Activated CD8-positive, alpha-beta T cell treated with anti-CD3 and anti-CD28 coated beads for 36 hours (primary cell): ENCODE data around the gene RAC2. TPM values are rescaled to one million over a fixed set of nuclear protein-coding genes. Genes with fewer than 3 reads are reported as not detected.

Experiments
- ATAC-seq: fragments of 200-7000 bp; cut with Tn5 transposase; one replicate; pipeline ENCODE4 v1.10.0; 2021; ENCODE audit warnings: mild to moderate bottlenecking, moderate library complexity
- CTCF ChIA-PET: fragments of 350-600 bp; sonication (Branson Sonifier 250); formaldehyde crosslinking; loops from one replicate; lab custom pipeline; 2021; ENCODE audit warnings: antibody characterized with exemption; lab: Charles Lee
- POLR2A ChIA-PET: fragments of 350-600 bp; sonication (Branson Sonifier 250); formaldehyde crosslinking; loops from one replicate; lab custom pipeline; 2021; ENCODE audit warnings: antibody characterized with exemption; lab: Charles Lee
- DNase-seq: peaks from one replicate; pipeline ENCODE4 v3.0.0-alpha.2; 2020
- H3K27ac Mint-ChIP-seq: one replicate; pipeline ENCODE4 v1.8.0; 2021; ENCODE audit warnings: mild to moderate bottlenecking, mixed read lengths
- H3K27me3 Mint-ChIP-seq: one replicate; pipeline ENCODE4 v1.8.0; 2021; ENCODE audit warnings: mixed read lengths
- H3K36me3 Mint-ChIP-seq: one replicate; pipeline ENCODE4 v1.8.0; 2021; ENCODE audit warnings: low read depth, mixed read lengths
- H3K4me1 Mint-ChIP-seq: one replicate; pipeline ENCODE4 v1.8.0; 2021; ENCODE audit warnings: low read depth, mixed read lengths
- H3K4me3 Mint-ChIP-seq: one replicate; pipeline ENCODE4 v1.8.0; 2021; ENCODE audit warnings: mild to moderate bottlenecking, moderate library complexity, mixed read lengths
- H3K9me3 Mint-ChIP-seq: one replicate; pipeline ENCODE4 v1.8.0; 2021; ENCODE audit warnings: mixed read lengths
- CTCF ChIP-seq: fragments of 200-600 bp; IDR thresholded peaks from one replicate; pipeline ENCODE4 v1.8.0; 2022; ENCODE audit warnings: antibody characterized with exemption, mild to moderate bottlenecking
- intact Hi-C: fragments of 100-400 bp; cut with micrococcal nuclease; formaldehyde crosslinking; loops from one replicate; pipeline ENCODE4 v1.10.0; 2022
- total RNA-seq, 2 experiments: library from RNA; stranded (reverse); gene quantifications; one replicate each; pipeline ENCODE4 v1.2.3, GENCODE V29; 2021

RAC2 gene
- total RNA-seq, 2 experiments from 2014 or later = 699 to 717 TPM

- Mint-ChIP-seq H3K4me1 (peaks cover 42% of the 10 kb centered on the region), H3K27ac (no peak overlapping the region), H3K4me3 (no peak overlapping the region), H3K9me3 (peaks cover 9% of the 10 kb centered on the region), H3K36me3 (peaks cover 1% of the 10 kb centered on the region), H3K27me3 (no peaks in the 10 kb centered on the region)
- DNase-seq = no peak
- ChIA-PET CTCF (interaction anchor here (0.9 to 5.9 kb wide), 31 partner anchors 8 to 386 kb away, joined by 3 to 154 read pairs (median 10); partner anchors contain the start of genes CYTH4 and RAC2), POLR2A (interaction anchor here (0.8 to 3.3 kb wide), 5 partner anchors 15 to 45 kb away, joined by 3 to 20 read pairs (median 6); partner anchors contain the start of gene RAC2)
- TF ChIP-seq CTCF = peak; percentile 31
- ATAC-seq = no peak
- intact Hi-C loops = no loop called here
These were observed 15.5 kb upstream of the RAC2 start for GRCh38 chr22:37259540-37260029.

GRCh38 chr22:37258753-37259401 lies 14.8 kb upstream of the RAC2 start:
- peaks cover 44% of the 10 kb centered on the region for H3K4me1 Mint-ChIP-seq
- intact Hi-C loops = no loop called here
- no peak overlapping the region for H3K27ac Mint-ChIP-seq
- DNase-seq = no peak
- no peak for TF ChIP-seq CTCF
- peaks cover 3% of the 10 kb centered on the region for H3K9me3 Mint-ChIP-seq
- H3K4me3 Mint-ChIP-seq = no peak overlapping the region
- CTCF ChIA-PET = interaction anchor here (0.6 to 5.9 kb wide), 23 partner anchors 8 to 214 kb away, joined by 3 to 154 read pairs (median 14); partner anchors contain the start of genes CYTH4 and RAC2
- POLR2A ChIA-PET = interaction anchor here (0.8 to 3.3 kb wide), 5 partner anchors 14 to 191 kb away, joined by 3 to 20 read pairs (median 6); partner anchors contain the start of gene RAC2
- no peaks in the 10 kb centered on the region for H3K36me3 Mint-ChIP-seq
- no peak for ATAC-seq
- no peaks in the 10 kb centered on the region for H3K27me3 Mint-ChIP-seq

GRCh38 chr22:37258005-37258752 lies 14.1 kb upstream of the RAC2 start:
- H3K9me3 Mint-ChIP-seq = no peaks in the 10 kb centered on the region
- CTCF ChIA-PET = interaction anchor here (1.0 to 5.9 kb wide), 8 partner anchors 7 to 199 kb away, joined by 3 to 154 read pairs (median 40); partner anchors contain the start of genes CYTH4 and RAC2
- no peak overlapping the region for H3K4me3 Mint-ChIP-seq
- H3K36me3 Mint-ChIP-seq = no peaks in the 10 kb centered on the region
- TF ChIP-seq CTCF = no peak
- H3K27ac Mint-ChIP-seq = no peak overlapping the region
- intact Hi-C loops = no loop called here
- H3K4me1 Mint-ChIP-seq = peaks cover 44% of the 10 kb centered on the region
- H3K27me3 Mint-ChIP-seq = no peaks in the 10 kb centered on the region
- ATAC-seq (no peak), DNase-seq (no peak)
- POLR2A ChIA-PET = interaction anchor here (0.9 to 3.3 kb wide), 2 partner anchors 13 to 190 kb away, joined by 3 to 20 read pairs; partner anchors contain the start of gene RAC2

- Mint-ChIP-seq H3K4me1 (peaks cover 47% of the 10 kb centered on the region), H3K9me3 (no peaks in the 10 kb centered on the region), H3K4me3 (no peak overlapping the region), H3K27ac (no peak overlapping the region), H3K27me3 (no peaks in the 10 kb centered on the region), H3K36me3 (no peaks in the 10 kb centered on the region)
- no peak for TF ChIP-seq CTCF
- intact Hi-C loops = no loop called here
- ChIA-PET CTCF (interaction anchor here (1.0 to 1.5 kb wide), 3 partner anchors 10 to 202 kb away, joined by 3 read pairs; no protein-coding TSS in a partner anchor), POLR2A (interaction anchor here (0.7 to 3.7 kb wide), 3 partner anchors 9 to 202 kb away, joined by 3 to 17 read pairs (median 3); partner anchors contain the start of gene RAC2)
- DNase-seq (no peak), ATAC-seq (no peak)
These were observed 12.1 kb upstream of the RAC2 start for GRCh38 chr22:37256075-37256726.
